ENCODE results near the gene GNAZ.

DNA sequence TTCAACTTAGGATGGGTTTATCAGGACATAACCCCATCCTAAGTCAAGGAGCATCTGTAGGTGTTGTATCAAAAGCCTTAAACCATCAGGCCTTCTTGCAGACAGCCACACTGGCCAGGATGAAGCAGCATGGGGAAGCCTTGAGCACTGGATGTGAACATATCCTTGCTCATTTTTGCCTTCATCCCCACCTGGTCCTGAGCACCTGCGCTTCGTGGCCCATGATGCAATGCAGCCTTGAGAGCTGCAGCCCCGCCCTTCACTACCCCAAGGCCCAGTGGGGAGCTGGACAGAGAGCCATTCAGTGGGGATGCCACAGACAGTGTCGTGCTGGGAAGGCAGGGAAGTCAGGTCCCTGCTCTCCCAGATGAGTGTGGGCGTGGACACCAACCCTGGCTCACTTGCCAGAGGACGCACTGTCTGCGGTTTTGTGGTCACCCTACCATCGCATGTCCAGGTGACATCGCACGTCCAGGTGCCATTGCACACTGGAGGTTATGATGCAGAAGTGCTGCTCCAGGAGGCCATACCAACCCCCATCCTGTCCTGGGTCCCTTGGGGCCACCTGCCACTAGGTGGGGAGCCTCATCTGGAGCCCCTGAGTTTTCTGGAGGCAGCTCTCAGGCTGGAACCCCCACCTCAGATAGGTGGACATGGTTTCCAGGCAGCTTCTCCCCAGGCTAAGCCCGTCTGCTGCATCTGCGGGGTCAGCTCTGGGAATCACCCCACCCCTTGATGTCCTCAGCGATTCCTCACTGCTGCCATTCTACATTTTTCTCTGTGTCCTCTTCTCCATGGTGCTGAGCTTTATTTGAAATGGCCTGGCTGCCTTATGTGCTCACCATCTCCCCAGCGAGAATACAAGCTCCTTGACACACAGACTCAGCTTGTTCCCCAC lies 14.4 kb downstream of the GNAZ start:
- TF ChIP-seq, protein P1, sequence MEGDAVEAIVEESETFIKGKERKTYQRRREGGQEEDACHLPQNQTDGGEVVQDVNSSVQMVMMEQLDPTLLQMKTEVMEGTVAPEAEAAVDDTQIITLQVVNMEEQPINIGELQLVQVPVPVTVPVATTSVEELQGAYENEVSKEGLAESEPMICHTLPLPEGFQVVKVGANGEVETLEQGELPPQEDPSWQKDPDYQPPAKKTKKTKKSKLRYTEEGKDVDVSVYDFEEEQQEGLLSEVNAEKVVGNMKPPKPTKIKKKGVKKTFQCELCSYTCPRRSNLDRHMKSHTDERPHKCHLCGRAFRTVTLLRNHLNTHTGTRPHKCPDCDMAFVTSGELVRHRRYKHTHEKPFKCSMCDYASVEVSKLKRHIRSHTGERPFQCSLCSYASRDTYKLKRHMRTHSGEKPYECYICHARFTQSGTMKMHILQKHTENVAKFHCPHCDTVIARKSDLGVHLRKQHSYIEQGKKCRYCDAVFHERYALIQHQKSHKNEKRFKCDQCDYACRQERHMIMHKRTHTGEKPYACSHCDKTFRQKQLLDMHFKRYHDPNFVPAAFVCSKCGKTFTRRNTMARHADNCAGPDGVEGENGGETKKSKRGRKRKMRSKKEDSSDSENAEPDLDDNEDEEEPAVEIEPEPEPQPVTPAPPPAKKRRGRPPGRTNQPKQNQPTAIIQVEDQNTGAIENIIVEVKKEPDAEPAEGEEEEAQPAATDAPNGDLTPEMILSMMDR (optimal IDR thresholded peaks at IDR 0.05 in 1 of 3, IDR thresholded peaks at IDR 0.05 in 1 of 3, conservative IDR thresholded peaks at IDR 0.05 in 1 of 3; ENCODE audit: extremely low read depth in 1 of 3, insufficient read depth in 2 of 3, low read length in 3 of 3), result no peak
- TF ChIP-seq EZH2 (IDR thresholded peaks at IDR 0.05; ENCODE audit: low read length), result no peak

Measured in keratinocyte (primary cell).